ENCODE measurements around the gene DRD2. TPM values are rescaled to one million over a fixed set of nuclear protein-coding genes. Genes with fewer than 3 reads are reported as not detected.

DRD2 gene
- total RNA-seq, 2 donors from 2014 or later, result not detected

- Histone ChIP-seq H3K36me3 (no peaks in the 10 kb centered on the region), H3K4me3 (no peak overlapping the region), H3K4me1 (no peaks in the 10 kb centered on the region), H3K27me3 (no peaks in the 10 kb centered on the region), H3K27ac (no peak overlapping the region), H3K9me3 (no peaks in the 10 kb centered on the region)
- no peak for TF ChIP-seq CTCF (IDR thresholded peaks at IDR 0.05)
- no peak for DNase-seq (ENCODE audit: low spot score)
These were observed 77.4 kb downstream of the DRD2 start for GRCh38 chr11:113397821-113398220.

- no peaks in the 10 kb centered on the region for H3K4me1 ChIP-seq
- H3K4me3 ChIP-seq, result no peak overlapping the region
- no peaks in the 10 kb centered on the region for H3K36me3 ChIP-seq
- DNase-seq (ENCODE audit: low spot score), result no peak
- H3K9me3 ChIP-seq, result no peaks in the 10 kb centered on the region
- no peak overlapping the region for H3K27ac ChIP-seq
- H3K27me3 ChIP-seq, result no peaks in the 10 kb centered on the region
- TF ChIP-seq CTCF (IDR thresholded peaks at IDR 0.05), result no peak
These were observed 78.0 kb downstream of the DRD2 start for GRCh38 chr11:113397212-113397611.

GRCh38 chr11:113396690-113397089 is 78.5 kb downstream of the DRD2 start:
- no peak overlapping the region for H3K27ac ChIP-seq
- no peaks in the 10 kb centered on the region for H3K36me3 ChIP-seq
- H3K4me3 ChIP-seq, result no peak overlapping the region
- H3K9me3 ChIP-seq, result no peaks in the 10 kb centered on the region
- H3K27me3 ChIP-seq, result no peaks in the 10 kb centered on the region
- no peak for TF ChIP-seq CTCF (IDR thresholded peaks at IDR 0.05)
- no peak for DNase-seq (ENCODE audit: low spot score)
- H3K4me1 ChIP-seq, result no peaks in the 10 kb centered on the region

GRCh38 chr11:113395782-113396336 is 79.3 kb downstream of the DRD2 start:
- Histone ChIP-seq H3K36me3 (no peaks in the 10 kb centered on the region), H3K9me3 (no peaks in the 10 kb centered on the region), H3K4me1 (no peaks in the 10 kb centered on the region), H3K27ac (no peak overlapping the region), H3K27me3 (no peaks in the 10 kb centered on the region), H3K4me3 (no peak overlapping the region)
- no peak for TF ChIP-seq CTCF (IDR thresholded peaks at IDR 0.05)
- DNase-seq (ENCODE audit: low spot score), result no peak

GRCh38 chr11:113394919-113395318 is 80.3 kb downstream of the DRD2 start:
- Histone ChIP-seq H3K27ac (no peak overlapping the region), H3K36me3 (no peaks in the 10 kb centered on the region), H3K27me3 (no peaks in the 10 kb centered on the region), H3K4me3 (no peak overlapping the region), H3K4me1 (no peaks in the 10 kb centered on the region), H3K9me3 (no peaks in the 10 kb centered on the region)
- no peak for TF ChIP-seq CTCF (IDR thresholded peaks at IDR 0.05)
- no peak for DNase-seq (ENCODE audit: low spot score)

- no peak for DNase-seq (ENCODE audit: low spot score)
These were observed 81.7 kb downstream of the DRD2 start for GRCh38 chr11:113393501-113393985.

More at GRCh38 chr11:113393501-113393985, 81.7 kb downstream of the DRD2 start:
- H3K4me3 ChIP-seq, result no peak overlapping the region
- no peak overlapping the region for H3K27ac ChIP-seq
- TF ChIP-seq CTCF (IDR thresholded peaks at IDR 0.05), result no peak
- H3K27me3 ChIP-seq, result no peaks in the 10 kb centered on the region
- no peaks in the 10 kb centered on the region for H3K4me1 ChIP-seq
- H3K9me3 ChIP-seq, result no peaks in the 10 kb centered on the region
- no peaks in the 10 kb centered on the region for H3K36me3 ChIP-seq
